C4-2B (cell line): ENCODE data around the gene FSIP2.

Experiments
- H3K27ac ChIP-seq: fragments of 450-650 bp; 2 replicates; pipeline ENCODE4 v1.5.1; 2017
- ZFX ChIP-seq: fragments of 450-650 bp; IDR thresholded peaks from 2 replicates; pipeline ENCODE4 v1.6.1; 2017
- TF ChIP-seq, protein P1 (sequence below): fragments of 450-650 bp; conservative IDR thresholded peaks from 2 replicates; pipeline ENCODE4 v1.5.1; 2017; ENCODE audit warnings: mild to moderate bottlenecking

FSIP2 gene, protein sequence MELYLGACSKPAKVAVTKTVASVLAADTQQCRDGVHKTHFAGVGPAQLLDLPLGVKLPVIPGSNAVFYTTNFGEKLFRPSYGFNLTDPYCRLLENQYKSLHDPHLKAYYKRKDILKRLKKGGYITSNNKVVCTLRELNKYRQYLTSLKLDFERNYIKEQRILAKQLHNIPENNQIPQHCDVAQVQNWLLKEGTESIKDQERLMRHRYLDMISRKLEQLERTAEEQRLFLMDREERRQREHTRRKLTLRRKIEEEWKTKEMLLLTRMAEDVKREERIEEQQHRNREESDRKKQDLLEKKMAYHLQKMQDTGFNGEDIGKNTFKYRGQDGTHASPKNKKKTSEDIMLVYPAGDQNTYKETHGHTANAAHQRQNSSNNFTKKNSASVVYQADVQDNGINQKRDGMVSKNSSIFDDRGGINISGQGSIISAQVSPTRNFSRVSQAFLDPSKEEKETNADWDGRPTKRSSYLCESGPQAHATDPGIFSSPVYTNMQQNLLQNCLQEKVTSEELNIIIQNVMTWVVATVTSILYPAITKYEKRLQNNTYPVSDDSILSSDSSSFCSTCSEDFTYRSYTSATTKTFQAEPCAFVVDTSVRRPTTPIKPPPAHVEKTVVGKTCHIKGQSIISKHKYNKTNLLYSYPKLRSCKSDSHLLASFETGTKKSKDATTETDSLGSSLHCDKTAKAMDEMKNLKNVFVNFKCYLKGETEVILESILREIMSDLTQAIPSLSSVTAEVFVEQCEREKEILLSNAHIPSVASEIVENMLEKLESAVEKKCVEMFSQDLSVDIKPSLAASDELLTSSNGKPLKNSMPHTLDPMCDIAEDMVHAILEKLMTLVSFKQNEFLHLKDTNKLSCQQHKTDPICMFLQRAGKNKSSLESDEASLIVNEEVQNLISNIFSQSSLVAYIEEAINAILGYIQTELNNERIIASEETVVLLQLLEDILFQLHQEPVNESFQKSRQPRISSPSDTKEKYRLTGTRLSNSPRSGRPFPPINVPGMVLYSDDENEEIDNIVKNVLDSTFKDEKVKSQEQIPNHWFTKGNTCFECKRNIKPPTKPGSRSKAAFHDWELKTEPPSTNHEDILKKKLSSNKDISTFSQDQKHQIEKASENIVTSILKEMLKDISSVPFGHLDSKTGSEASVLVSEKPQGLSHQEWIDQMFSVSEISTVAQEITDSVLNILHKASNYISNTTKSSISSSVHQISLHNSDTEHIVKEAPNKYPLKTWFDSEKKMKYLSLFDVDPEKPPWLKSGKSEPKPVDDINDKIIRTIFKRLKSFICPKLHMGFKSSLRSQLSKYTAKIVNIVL (N-terminal part only)

DNA sequence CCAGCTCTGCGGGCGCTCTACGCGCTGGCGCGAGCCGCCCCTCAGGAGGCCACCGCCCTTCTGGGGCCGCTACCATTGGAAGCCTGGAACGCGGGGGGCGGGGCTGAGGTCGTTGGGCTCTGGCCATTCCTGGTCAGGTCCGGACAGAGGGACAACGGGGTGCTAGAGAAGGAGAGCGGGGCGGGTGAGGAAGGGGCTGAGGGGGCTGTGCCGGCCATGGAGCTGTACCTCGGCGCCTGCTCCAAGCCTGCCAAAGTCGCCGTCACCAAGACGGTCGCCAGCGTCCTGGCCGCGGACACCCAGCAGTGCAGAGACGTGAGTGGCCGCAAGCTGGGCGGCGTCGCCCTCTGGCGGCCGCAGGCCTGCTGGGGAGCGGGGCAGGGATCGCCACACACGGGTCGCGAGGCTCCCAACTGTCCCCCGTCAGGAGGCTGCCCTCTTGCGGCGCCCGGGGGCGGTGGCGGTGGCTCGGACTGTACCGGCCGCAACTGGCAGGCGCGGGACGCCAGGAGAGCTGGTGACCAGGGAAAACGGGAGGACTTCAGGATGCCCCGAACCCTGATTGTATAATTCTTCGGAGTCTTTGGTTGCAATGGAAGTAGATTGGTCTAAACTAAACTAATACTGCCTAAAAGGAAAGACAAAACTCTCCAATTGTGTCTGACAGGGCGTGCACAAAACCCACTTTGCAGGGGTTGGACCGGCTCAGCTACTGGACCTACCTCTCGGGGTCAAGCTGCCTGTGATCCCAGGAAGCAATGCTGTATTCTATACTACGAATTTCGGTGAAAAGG lies at the start of gene FSIP2:
Gene FSIP2 (plus strand): TSS at position 126 of the 794 bp plus-strand sequence. CDS start 91 bp downstream, at position 217.
- no peak within 1 kb of the TSS; the same call in 1 of the 2 replicates for H3K27ac ChIP-seq
- TF ChIP-seq, protein P1, sequence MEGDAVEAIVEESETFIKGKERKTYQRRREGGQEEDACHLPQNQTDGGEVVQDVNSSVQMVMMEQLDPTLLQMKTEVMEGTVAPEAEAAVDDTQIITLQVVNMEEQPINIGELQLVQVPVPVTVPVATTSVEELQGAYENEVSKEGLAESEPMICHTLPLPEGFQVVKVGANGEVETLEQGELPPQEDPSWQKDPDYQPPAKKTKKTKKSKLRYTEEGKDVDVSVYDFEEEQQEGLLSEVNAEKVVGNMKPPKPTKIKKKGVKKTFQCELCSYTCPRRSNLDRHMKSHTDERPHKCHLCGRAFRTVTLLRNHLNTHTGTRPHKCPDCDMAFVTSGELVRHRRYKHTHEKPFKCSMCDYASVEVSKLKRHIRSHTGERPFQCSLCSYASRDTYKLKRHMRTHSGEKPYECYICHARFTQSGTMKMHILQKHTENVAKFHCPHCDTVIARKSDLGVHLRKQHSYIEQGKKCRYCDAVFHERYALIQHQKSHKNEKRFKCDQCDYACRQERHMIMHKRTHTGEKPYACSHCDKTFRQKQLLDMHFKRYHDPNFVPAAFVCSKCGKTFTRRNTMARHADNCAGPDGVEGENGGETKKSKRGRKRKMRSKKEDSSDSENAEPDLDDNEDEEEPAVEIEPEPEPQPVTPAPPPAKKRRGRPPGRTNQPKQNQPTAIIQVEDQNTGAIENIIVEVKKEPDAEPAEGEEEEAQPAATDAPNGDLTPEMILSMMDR: peak; percentile 99
- no peak for TF ChIP-seq ZFX

DNA sequence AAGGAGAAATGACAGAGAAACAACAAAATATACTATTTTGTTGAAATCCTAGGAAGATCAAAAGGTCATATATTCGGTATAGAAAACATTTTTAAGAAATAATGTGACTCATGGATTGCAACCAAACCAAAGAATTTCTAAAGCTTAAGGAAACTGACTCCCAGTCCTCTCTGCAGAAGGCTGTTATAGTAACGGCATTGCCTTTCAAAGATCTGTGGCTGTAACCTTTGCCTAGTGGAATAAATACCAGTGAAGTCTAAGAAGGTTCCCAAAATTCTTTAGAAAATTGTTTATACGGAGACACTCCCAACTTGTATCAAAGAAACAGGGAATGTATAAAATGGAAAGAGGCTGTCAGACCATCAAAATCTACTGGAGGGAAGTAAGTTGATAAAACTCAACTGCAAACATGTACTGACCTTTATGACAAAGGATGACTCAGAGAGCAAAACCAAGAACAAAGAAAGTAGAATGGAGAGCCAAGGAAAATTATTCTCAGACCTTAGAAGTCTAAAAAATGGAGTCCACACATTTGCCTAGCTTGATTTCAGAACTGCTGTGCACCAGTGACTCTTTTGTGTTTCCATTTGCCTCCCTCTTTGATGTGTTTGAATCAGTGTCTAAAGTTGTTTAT lies 48.6 kb upstream of the FSIP2 start:
- no peak for TF ChIP-seq ZFX
- TF ChIP-seq, protein P1: no peak
- no peak overlapping the region for H3K27ac ChIP-seq

DNA sequence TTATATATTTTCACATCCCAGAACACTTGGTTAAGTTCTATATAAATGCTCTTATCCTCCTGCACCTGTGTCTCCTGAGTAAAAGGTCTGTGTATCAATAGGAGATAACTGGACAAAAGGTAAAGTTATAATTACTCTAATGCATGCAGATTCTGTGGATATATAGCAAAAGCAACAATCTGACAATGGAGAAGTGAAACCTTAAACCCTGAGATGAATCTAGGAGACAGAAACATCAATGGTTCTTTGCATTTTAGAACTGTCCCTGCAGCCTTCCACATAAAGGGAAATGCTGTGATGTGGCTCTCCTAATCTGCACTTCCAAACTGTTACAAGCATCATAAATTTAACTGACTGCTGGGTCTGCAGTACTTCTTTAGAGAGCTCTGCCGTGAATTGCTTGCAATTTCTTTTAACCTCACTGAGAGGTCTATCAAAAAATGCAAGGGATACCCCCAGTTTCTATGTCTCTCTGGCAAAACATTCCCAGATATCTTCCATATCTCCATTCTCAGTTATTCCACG lies 42.8 kb upstream of the FSIP2 start:
- TF ChIP-seq ZFX: no peak
- TF ChIP-seq, protein P1: no peak

DNA sequence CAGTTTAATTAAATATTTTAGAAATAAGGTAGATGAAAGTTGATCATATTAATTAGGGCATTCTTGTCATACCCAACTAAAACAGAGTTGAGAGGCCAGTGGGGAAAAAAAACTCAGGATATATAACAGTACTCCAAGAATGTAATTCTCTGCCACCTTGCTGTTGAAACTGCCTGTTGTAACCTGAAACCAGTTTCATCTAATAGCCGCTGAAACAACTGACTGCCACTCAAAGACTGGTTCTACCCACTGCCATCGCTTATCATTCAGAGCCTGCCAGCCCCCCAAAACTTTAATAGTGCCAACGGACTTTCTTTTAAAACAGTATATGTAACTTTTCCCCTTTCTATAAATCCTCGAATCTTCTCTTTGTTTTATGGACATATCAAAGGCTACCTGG lies 37.7 kb upstream of the FSIP2 start:
- H3K27ac ChIP-seq: no peak overlapping the region
- TF ChIP-seq ZFX: no peak

More for the DNA sequence above, 42.8 kb upstream of the FSIP2 start:
- no peak overlapping the region for H3K27ac ChIP-seq

DNA sequence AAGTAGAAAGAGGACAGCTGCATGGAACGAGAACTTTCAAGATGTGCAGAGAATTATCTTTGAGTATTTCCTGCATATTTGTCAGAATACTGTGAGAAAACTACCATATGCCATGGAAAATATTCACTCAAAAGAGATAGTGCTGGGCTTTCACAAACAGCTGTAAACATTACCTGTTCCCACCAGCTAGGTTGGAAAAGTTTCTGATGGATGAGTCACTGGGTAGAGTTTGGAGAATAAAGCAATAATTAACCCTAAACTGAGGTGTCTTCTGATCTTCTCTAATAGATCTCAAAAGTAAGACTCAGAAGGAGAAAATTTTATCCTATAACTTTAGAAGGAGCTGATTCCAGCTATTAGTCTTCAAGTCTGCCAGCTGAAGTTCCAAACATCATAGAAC lies 3.9 kb upstream of the FSIP2 start:
- no peak for TF ChIP-seq ZFX
- TF ChIP-seq, protein P1: no peak
- H3K27ac ChIP-seq: no peak overlapping the region

DNA sequence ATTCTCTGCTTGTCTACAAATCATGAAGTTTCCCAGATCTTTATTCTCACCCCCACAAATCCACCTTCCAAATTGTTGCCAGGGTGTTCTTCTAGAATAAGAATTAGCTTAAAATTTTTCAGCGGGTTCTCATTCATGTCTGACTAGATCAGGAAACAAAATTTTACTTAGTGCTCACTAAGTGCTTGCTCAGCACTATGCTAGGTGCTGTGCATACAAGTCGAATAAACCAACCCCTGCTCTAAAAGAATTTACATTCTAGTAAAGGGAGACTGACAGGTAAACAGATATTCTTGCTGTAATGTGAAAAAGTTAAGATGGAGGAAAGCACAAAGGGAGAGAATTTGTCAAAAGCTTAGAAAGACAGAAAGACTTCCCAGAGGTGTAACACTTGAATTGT lies 2.4 kb upstream of the FSIP2 start:
- TF ChIP-seq, protein P1: no peak
- no peak for TF ChIP-seq ZFX
- no peak overlapping the region for H3K27ac ChIP-seq
